ENCODE results near the gene USP7.
"Not testable (repeated sequence)": the region's sequence is repeated elsewhere in the genome, so short reads cannot be mapped to it uniquely, and the experiment has no call there.

Gene USP7

GRCh38 chr16:8919934-8920462, 43.7 kb downstream of the USP7 start:
- H3K36me3 ChIP-seq (ENCODE audit: control insufficient read depth in 4 of 4, insufficient read depth in 4 of 4, low read length in 3 of 4), result peaks cover 29 to 74% (median 60%) of the 10 kb centered on the region in 4 experiments
- WGBS (ENCODE audit: insufficient coverage), result 83% methylated on average over 10 of the region's 11 CpGs
- no peak for DNase-seq
- POLR2A ChIA-PET, result interaction anchor here (0.5 kb wide), 1 partner anchor 15 kb away, joined by 3 read pairs; no protein-coding TSS in a partner anchor
- H3K4me3 ChIP-seq (ENCODE audit: control insufficient read depth in 1 of 7, extremely low read depth in 1 of 7, insufficient read depth in 4 of 7, low read depth in 2 of 7, low read length in 6 of 7), result no peak overlapping the region
- no peak overlapping the region for H3K27ac ChIP-seq (ENCODE audit: insufficient read depth in 1 of 2, low read depth in 1 of 2, low read length in 2 of 2, poor library complexity in 1 of 2, severe bottlenecking in 2 of 2)
- CTCF ChIA-PET, result interaction anchor here (3.1 kb wide), 1 partner anchor 15 kb away, joined by 14 read pairs; no protein-coding TSS in a partner anchor
- H3K4me1 ChIP-seq (ENCODE audit: control extremely low read depth in 1 of 4, control insufficient read depth in 4 of 4, insufficient read depth in 4 of 4, low read length in 3 of 4), result peaks cover 0 to 34% (median 22%) of the 10 kb centered on the region in 4 experiments
- H3K9me3 ChIP-seq (ENCODE audit: control extremely low read depth in 1 of 5, control insufficient read depth in 4 of 5, insufficient read depth in 2 of 5, low read depth in 1 of 5, low read length in 4 of 5), result no peaks in the 10 kb centered on the region
- no peaks in the 10 kb centered on the region for H3K27me3 ChIP-seq (replicated peaks in 2 of 5; ENCODE audit: control insufficient read depth in 4 of 5, insufficient read depth in 5 of 5, low read length in 4 of 5)

GRCh38 chr16:8919089-8919933, 44.4 kb downstream of the USP7 start:
- DNase-seq, result no peak
- Histone ChIP-seq H3K36me3 (ENCODE audit: control insufficient read depth in 4 of 4, insufficient read depth in 4 of 4, low read length in 3 of 4) (peaks cover 30 to 76% (median 61%) of the 10 kb centered on the region in 4 experiments), H3K27ac (ENCODE audit: insufficient read depth in 1 of 2, low read depth in 1 of 2, low read length in 2 of 2, poor library complexity in 1 of 2, severe bottlenecking in 2 of 2) (no peak overlapping the region), H3K4me3 (ENCODE audit: control insufficient read depth in 1 of 7, extremely low read depth in 1 of 7, insufficient read depth in 4 of 7, low read depth in 2 of 7, low read length in 6 of 7) (no peak overlapping the region), H3K4me1 (ENCODE audit: control extremely low read depth in 1 of 4, control insufficient read depth in 4 of 4, insufficient read depth in 4 of 4, low read length in 3 of 4) (peaks cover 0 to 38% (median 24%) of the 10 kb centered on the region in 4 experiments), H3K27me3 (replicated peaks in 2 of 5; ENCODE audit: control insufficient read depth in 4 of 5, insufficient read depth in 5 of 5, low read length in 4 of 5) (no peaks in the 10 kb centered on the region), H3K9me3 (ENCODE audit: control extremely low read depth in 1 of 5, control insufficient read depth in 4 of 5, insufficient read depth in 2 of 5, low read depth in 1 of 5, low read length in 4 of 5) (no peaks in the 10 kb centered on the region)
- ChIA-PET POLR2A (interaction anchor here (0.5 kb wide), 1 partner anchor 14 kb away, joined by 3 read pairs; no protein-coding TSS in a partner anchor), CTCF (interaction anchor here (3.1 kb wide), 1 partner anchor 16 kb away, joined by 14 read pairs; no protein-coding TSS in a partner anchor)
- 70% methylated on average over 15 of the region's 18 CpGs for WGBS (ENCODE audit: insufficient coverage)

- whole genome bisulfite sequencing (ENCODE audit: insufficient coverage), result 93% methylated on average over 6 of the region's 10 CpGs
- CTCF ChIA-PET, result interaction anchor here (1.0 to 3.1 kb wide), 2 partner anchors 18 to 97 kb away, joined by 3 to 14 read pairs; no protein-coding TSS in a partner anchor
- H3K36me3 ChIP-seq (ENCODE audit: control insufficient read depth in 4 of 4, insufficient read depth in 4 of 4, low read length in 3 of 4), result peaks cover 36 to 80% (median 58%) of the 10 kb centered on the region in 4 experiments
These were observed 46.4 kb downstream of the USP7 start for GRCh38 chr16:8917336-8917735.

GRCh38 chr16:8916541-8917225, 47.0 kb downstream of the USP7 start:
- WGBS (ENCODE audit: insufficient coverage), result 0% methylated on average over 1 of the region's 5 CpGs
- Histone ChIP-seq H3K9me3 (ENCODE audit: control extremely low read depth in 1 of 5, control insufficient read depth in 4 of 5, insufficient read depth in 2 of 5, low read depth in 1 of 5, low read length in 4 of 5) (no peaks in the 10 kb centered on the region), H3K4me1 (ENCODE audit: control extremely low read depth in 1 of 4, control insufficient read depth in 4 of 4, insufficient read depth in 4 of 4, low read length in 3 of 4) (peaks cover 0 to 38% (median 24%) of the 10 kb centered on the region in 4 experiments), H3K4me3 (ENCODE audit: control insufficient read depth in 1 of 7, extremely low read depth in 1 of 7, insufficient read depth in 4 of 7, low read depth in 2 of 7, low read length in 6 of 7) (no peak overlapping the region), H3K27ac (ENCODE audit: insufficient read depth in 1 of 2, low read depth in 1 of 2, low read length in 2 of 2, poor library complexity in 1 of 2, severe bottlenecking in 2 of 2) (no peak overlapping the region), H3K27me3 (replicated peaks in 2 of 5; ENCODE audit: control insufficient read depth in 4 of 5, insufficient read depth in 5 of 5, low read length in 4 of 5) (no peaks in the 10 kb centered on the region), H3K36me3 (ENCODE audit: control insufficient read depth in 4 of 4, insufficient read depth in 4 of 4, low read length in 3 of 4) (peaks cover 37 to 79% (median 55%) of the 10 kb centered on the region in 4 experiments)
- ChIA-PET POLR2A (no interaction called here), CTCF (interaction anchor here (0.6 to 1.0 kb wide), 2 partner anchors 16 to 98 kb away, joined by 3 read pairs; no protein-coding TSS in a partner anchor)
- peak in 2 of 3 donors; percentile 49 to 59 for DNase-seq

More at GRCh38 chr16:8917336-8917735, 46.4 kb downstream of the USP7 start:
- DNase-seq; H3K27me3 ChIP-seq (replicated peaks in 2 of 5; ENCODE audit: control insufficient read depth in 4 of 5, insufficient read depth in 5 of 5, low read length in 4 of 5); H3K4me3 ChIP-seq (ENCODE audit: control insufficient read depth in 1 of 7, extremely low read depth in 1 of 7, insufficient read depth in 4 of 7, low read depth in 2 of 7, low read length in 6 of 7); H3K9me3 ChIP-seq (ENCODE audit: control extremely low read depth in 1 of 5, control insufficient read depth in 4 of 5, insufficient read depth in 2 of 5, low read depth in 1 of 5, low read length in 4 of 5); H3K27ac ChIP-seq (ENCODE audit: insufficient read depth in 1 of 2, low read depth in 1 of 2, low read length in 2 of 2, poor library complexity in 1 of 2, severe bottlenecking in 2 of 2): not testable (repeated sequence)
- H3K4me1 ChIP-seq (ENCODE audit: control extremely low read depth in 1 of 4, control insufficient read depth in 4 of 4, insufficient read depth in 4 of 4, low read length in 3 of 4), result peaks cover 0 to 38% (median 24%) of the 10 kb centered on the region in 4 experiments
- POLR2A ChIA-PET, result interaction anchor here (0.7 kb wide), 1 partner anchor 225 kb away, joined by 4 read pairs; no protein-coding TSS in a partner anchor

GRCh38 chr16:8915722-8916301, 47.9 kb downstream of the USP7 start:
- no peaks in the 10 kb centered on the region for H3K9me3 ChIP-seq (ENCODE audit: control extremely low read depth in 1 of 5, control insufficient read depth in 4 of 5, insufficient read depth in 2 of 5, low read depth in 1 of 5, low read length in 4 of 5)
- DNase-seq, result no peak
- no peaks in the 10 kb centered on the region for H3K27me3 ChIP-seq (replicated peaks in 2 of 5; ENCODE audit: control insufficient read depth in 4 of 5, insufficient read depth in 5 of 5, low read length in 4 of 5)
- no peak overlapping the region for H3K4me3 ChIP-seq (ENCODE audit: control insufficient read depth in 1 of 7, extremely low read depth in 1 of 7, insufficient read depth in 4 of 7, low read depth in 2 of 7, low read length in 6 of 7)
- peaks cover 38 to 79% (median 54%) of the 10 kb centered on the region in 4 experiments for H3K36me3 ChIP-seq (ENCODE audit: control insufficient read depth in 4 of 4, insufficient read depth in 4 of 4, low read length in 3 of 4)
- ChIA-PET POLR2A (no interaction called here), CTCF (interaction anchor here (0.6 kb wide), 1 partner anchor 15 kb away, joined by 3 read pairs; no protein-coding TSS in a partner anchor)
- WGBS (ENCODE audit: insufficient coverage), result 100% methylated on average over 3 of the region's 7 CpGs
- H3K4me1 ChIP-seq (ENCODE audit: control extremely low read depth in 1 of 4, control insufficient read depth in 4 of 4, insufficient read depth in 4 of 4, low read length in 3 of 4), result peaks cover 0 to 38% (median 24%) of the 10 kb centered on the region in 4 experiments
- H3K27ac ChIP-seq (ENCODE audit: insufficient read depth in 1 of 2, low read depth in 1 of 2, low read length in 2 of 2, poor library complexity in 1 of 2, severe bottlenecking in 2 of 2), result no peak overlapping the region

- H3K9me3 ChIP-seq (ENCODE audit: control extremely low read depth in 1 of 5, control insufficient read depth in 4 of 5, insufficient read depth in 2 of 5, low read depth in 1 of 5, low read length in 4 of 5), result no peaks in the 10 kb centered on the region
- H3K36me3 ChIP-seq (ENCODE audit: control insufficient read depth in 4 of 4, insufficient read depth in 4 of 4, low read length in 3 of 4), result peaks cover 25 to 77% (median 48%) of the 10 kb centered on the region in 4 experiments
- H3K4me3 ChIP-seq (ENCODE audit: control insufficient read depth in 1 of 7, extremely low read depth in 1 of 7, insufficient read depth in 4 of 7, low read depth in 2 of 7, low read length in 6 of 7), result no peak overlapping the region
- ChIA-PET CTCF (interaction anchor here (0.9 to 1.6 kb wide), 3 partner anchors 10 to 22 kb away, joined by 3 to 7 read pairs (median 5); no protein-coding TSS in a partner anchor), POLR2A (interaction anchor here (0.9 kb wide), 1 partner anchor 21 kb away, joined by 6 read pairs; no protein-coding TSS in a partner anchor)
- DNase-seq, result no peak
- no peaks in the 10 kb centered on the region for H3K27me3 ChIP-seq (replicated peaks in 2 of 5; ENCODE audit: control insufficient read depth in 4 of 5, insufficient read depth in 5 of 5, low read length in 4 of 5)
- no peak overlapping the region for H3K27ac ChIP-seq (ENCODE audit: insufficient read depth in 1 of 2, low read depth in 1 of 2, low read length in 2 of 2, poor library complexity in 1 of 2, severe bottlenecking in 2 of 2)
- WGBS (ENCODE audit: insufficient coverage), result no CpG with 5 or more reads among the region's 3 CpGs
- H3K4me1 ChIP-seq (ENCODE audit: control extremely low read depth in 1 of 4, control insufficient read depth in 4 of 4, insufficient read depth in 4 of 4, low read length in 3 of 4), result peaks cover 0 to 29% (median 19%) of the 10 kb centered on the region in 4 experiments
These were observed 49.6 kb downstream of the USP7 start for GRCh38 chr16:8914098-8914497.
